Measurements from ENCODE around the gene DIP2B. TPM values are rescaled to one million over a fixed set of nuclear protein-coding genes. Genes with fewer than 3 reads are reported as not detected.

The DIP2B gene
- total RNA-seq, 4 donors from 2014 or later: 31.1 to 57.2 (median 46.5) TPM

DNA sequence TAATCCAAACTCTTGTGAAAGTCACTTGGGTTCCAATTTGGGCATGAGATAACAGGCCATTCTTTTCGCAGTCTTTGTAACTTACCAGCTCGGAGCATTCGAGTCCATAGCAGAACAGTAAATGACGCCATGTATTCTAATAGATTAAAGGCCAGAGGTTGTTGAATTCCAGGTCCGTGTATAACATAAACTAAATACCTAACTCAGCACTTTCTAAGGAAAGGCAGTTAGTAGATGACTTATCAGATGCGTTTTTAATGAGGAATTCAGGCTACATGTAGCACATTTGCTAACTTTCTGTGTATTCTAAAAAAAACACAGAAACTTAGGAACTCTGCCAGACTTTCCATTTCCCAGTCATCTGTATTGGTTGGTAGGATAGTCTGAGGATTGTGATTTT lies 206.3 kb downstream of the DIP2B start:
- intact Hi-C loops (cut with DNase I): no loop called here
- Histone ChIP-seq H3K27ac (no peak overlapping the region), H3K4me1 (no peaks in the 10 kb centered on the region), H3K27me3 (no peaks in the 10 kb centered on the region), H3K9me3 (no peaks in the 10 kb centered on the region), H3K36me3 (peaks cover 5 to 98% (median 16%) of the 10 kb centered on the region in 3 donors), H3K4me3 (no peak overlapping the region)
- WGBS, 2 donors: 83 to 95% methylated on average over 6 of the region's 6 CpGs
- no peak for DNase-seq
- TF ChIP-seq POLR2A (IDR thresholded peaks at IDR 0.05): no peak
- TF ChIP-seq, protein P1, sequence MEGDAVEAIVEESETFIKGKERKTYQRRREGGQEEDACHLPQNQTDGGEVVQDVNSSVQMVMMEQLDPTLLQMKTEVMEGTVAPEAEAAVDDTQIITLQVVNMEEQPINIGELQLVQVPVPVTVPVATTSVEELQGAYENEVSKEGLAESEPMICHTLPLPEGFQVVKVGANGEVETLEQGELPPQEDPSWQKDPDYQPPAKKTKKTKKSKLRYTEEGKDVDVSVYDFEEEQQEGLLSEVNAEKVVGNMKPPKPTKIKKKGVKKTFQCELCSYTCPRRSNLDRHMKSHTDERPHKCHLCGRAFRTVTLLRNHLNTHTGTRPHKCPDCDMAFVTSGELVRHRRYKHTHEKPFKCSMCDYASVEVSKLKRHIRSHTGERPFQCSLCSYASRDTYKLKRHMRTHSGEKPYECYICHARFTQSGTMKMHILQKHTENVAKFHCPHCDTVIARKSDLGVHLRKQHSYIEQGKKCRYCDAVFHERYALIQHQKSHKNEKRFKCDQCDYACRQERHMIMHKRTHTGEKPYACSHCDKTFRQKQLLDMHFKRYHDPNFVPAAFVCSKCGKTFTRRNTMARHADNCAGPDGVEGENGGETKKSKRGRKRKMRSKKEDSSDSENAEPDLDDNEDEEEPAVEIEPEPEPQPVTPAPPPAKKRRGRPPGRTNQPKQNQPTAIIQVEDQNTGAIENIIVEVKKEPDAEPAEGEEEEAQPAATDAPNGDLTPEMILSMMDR (IDR thresholded peaks at IDR 0.05): no peak

DNA sequence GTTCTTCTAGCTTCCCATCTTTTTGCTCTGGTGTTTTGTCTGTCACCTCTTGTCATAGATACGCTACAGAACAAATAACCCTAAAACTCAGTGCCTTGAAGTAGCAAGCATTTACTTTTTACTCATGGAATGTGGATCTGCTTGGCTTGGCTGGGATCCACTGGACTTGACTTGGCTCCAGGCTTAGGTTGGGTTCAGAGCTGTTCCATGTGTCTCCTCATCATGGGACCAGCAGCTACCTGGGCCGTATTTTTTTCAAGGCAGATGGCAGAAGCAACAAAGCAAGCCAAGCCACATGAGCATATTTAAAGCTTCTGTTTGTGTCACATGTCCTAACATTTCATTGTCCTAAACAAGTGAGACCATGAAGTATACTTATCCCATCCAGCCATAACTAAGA lies 210.4 kb downstream of the DIP2B start:
- Histone ChIP-seq H3K36me3 (peaks cover 0 to 98% (median 10%) of the 10 kb centered on the region in 3 donors), H3K27me3 (no peaks in the 10 kb centered on the region), H3K4me1 (peaks cover 0 to 12% (median 0%) of the 10 kb centered on the region in 3 donors), H3K27ac (no peak overlapping the region), H3K9me3 (no peaks in the 10 kb centered on the region), H3K4me3 (no peak overlapping the region)
- DNase-seq: no peak
- 64 to 78% methylated on average over 2 of the region's 2 CpGs for WGBS, 2 donors
- TF ChIP-seq, protein P1 (IDR thresholded peaks at IDR 0.05): no peak
- no peak for TF ChIP-seq POLR2A (IDR thresholded peaks at IDR 0.05)
- intact Hi-C loops (cut with DNase I): no loop called here

DNA sequence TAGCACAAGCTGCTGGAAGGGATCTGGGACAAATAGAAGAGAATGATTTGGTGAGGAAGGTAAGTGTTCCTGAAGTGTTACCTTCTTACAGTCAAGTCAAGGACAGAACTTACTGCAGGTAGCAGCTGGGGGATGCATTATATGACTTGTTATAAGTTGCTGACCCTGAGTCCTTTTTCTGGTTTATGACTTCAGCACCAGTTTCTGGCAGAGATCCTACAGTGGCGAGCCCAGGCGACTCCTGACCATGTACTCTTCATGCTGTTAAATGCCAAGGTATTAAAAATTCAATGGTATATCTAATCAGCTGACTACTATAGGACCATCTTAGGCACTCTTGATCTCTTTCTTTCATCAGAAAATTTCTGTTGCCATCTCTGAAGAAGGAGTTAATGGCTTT lies 214.0 kb downstream of the DIP2B start:
- intact Hi-C loops (cut with DNase I): no loop called here
- H3K36me3 ChIP-seq: peaks cover 6 to 100% (median 20%) of the 10 kb centered on the region in 3 donors

DNA sequence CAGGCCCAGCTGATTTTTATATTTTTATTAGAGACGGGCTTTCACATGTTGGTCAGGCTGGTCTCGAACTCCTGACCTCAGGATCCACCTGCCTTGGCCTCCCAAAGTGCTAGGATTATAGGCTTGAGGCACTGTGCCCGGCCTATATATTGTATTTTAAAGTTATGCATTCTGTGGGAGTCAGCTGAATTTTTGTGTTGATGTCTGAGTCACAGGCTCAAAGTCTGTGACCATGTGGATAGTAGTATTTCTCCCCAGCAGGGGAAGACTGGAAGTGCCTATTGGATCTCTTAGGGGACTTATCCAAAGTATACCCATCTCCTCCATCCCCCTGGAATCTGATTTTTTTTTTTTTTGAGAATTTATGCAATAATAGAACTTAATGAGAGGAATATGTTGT lies 215.3 kb downstream of the DIP2B start:
- WGBS, 2 donors: 79 to 93% methylated on average over 3 of the region's 3 CpGs
- no peaks in the 10 kb centered on the region for H3K9me3 ChIP-seq
- no peak overlapping the region for H3K4me3 ChIP-seq
- H3K36me3 ChIP-seq: peaks cover 12 to 100% (median 26%) of the 10 kb centered on the region in 3 donors
- no peak overlapping the region for H3K27ac ChIP-seq
- intact Hi-C loops (cut with DNase I): no loop called here
- H3K27me3 ChIP-seq: no peaks in the 10 kb centered on the region
- H3K4me1 ChIP-seq: peaks cover 0 to 12% (median 0%) of the 10 kb centered on the region in 3 donors
- no peak for DNase-seq
- TF ChIP-seq, protein P1 (IDR thresholded peaks at IDR 0.05): no peak
- no peak for TF ChIP-seq POLR2A (IDR thresholded peaks at IDR 0.05)

More for the DNA sequence above, 214.0 kb downstream of the DIP2B start:
- DNase-seq: no peak
- H3K27me3 ChIP-seq: no peaks in the 10 kb centered on the region
- 52 to 75% methylated on average over 2 of the region's 2 CpGs for WGBS, 2 donors
- H3K4me3 ChIP-seq: no peak overlapping the region
- H3K4me1 ChIP-seq: peaks cover 0 to 12% (median 0%) of the 10 kb centered on the region in 3 donors
- H3K27ac ChIP-seq: no peak overlapping the region
- TF ChIP-seq, protein P1 (IDR thresholded peaks at IDR 0.05): no peak
- no peak for TF ChIP-seq POLR2A (IDR thresholded peaks at IDR 0.05)
- H3K9me3 ChIP-seq: no peaks in the 10 kb centered on the region

DNA sequence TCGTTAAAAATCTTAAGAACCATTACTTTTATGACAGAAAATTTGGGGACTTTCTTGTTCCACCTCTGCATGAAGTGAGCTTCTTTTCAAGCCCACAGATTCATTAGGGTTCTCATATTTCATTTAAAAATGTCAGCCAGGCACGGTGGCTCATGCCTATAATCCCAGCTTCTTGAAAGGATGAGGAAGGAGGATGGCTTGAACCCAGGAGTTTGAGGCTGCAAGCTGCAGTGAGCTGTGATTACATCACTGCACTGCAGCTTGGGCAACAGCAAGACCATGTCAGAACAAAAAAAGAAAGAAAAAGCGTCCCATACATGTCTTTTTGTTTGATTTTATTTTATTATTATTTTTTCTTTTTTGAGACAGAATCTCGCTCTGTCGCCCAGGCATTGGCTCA lies 215.7 kb downstream of the DIP2B start:
- H3K36me3 ChIP-seq: peaks cover 16 to 100% (median 26%) of the 10 kb centered on the region in 3 donors
- 77 to 80% methylated on average over 5 of the region's 5 CpGs for WGBS, 2 donors
- no peak overlapping the region for H3K27ac ChIP-seq
- no peaks in the 10 kb centered on the region for H3K9me3 ChIP-seq
- DNase-seq: no peak
- H3K27me3 ChIP-seq: no peaks in the 10 kb centered on the region
- intact Hi-C loops (cut with DNase I): no loop called here
- H3K4me3 ChIP-seq: no peak overlapping the region
- no peak for TF ChIP-seq POLR2A (IDR thresholded peaks at IDR 0.05)
- TF ChIP-seq, protein P1 (IDR thresholded peaks at IDR 0.05): no peak
- peaks cover 0 to 12% (median 0%) of the 10 kb centered on the region in 3 donors for H3K4me1 ChIP-seq
